GM19328 (cell line): ENCODE results near the gene COPE.
"Not testable (repeated sequence)": the region's sequence is repeated elsewhere in the genome, so short reads cannot be mapped to it uniquely, and the experiment has no call there.

Experiments
- ATAC-seq: cut with Tn5 transposase; IDR thresholded peaks from one replicate; pipeline ENCODE4 v1.9.1; 2021; ENCODE audit warnings: mild to moderate bottlenecking, moderate library complexity; ENCODE audit not compliant: unreplicated experiment

Gene COPE

GRCh38 chr19:18940769-18941627, 21.8 kb upstream of the COPE start, which contains the start of gene HOMER3:
Gene HOMER3, minus strand, starts transcription at chr19:18941217. Its CDS starts 2,235 bp downstream, at chr19:18938982.
- ATAC-seq: no peak

- no peak for ATAC-seq
Observed at GRCh38 chr19:18939922-18940768, 21.0 kb upstream of the COPE start.

- ATAC-seq: no peak
Observed at GRCh38 chr19:18939163-18939562, 20.0 kb upstream of the COPE start.

DNA sequence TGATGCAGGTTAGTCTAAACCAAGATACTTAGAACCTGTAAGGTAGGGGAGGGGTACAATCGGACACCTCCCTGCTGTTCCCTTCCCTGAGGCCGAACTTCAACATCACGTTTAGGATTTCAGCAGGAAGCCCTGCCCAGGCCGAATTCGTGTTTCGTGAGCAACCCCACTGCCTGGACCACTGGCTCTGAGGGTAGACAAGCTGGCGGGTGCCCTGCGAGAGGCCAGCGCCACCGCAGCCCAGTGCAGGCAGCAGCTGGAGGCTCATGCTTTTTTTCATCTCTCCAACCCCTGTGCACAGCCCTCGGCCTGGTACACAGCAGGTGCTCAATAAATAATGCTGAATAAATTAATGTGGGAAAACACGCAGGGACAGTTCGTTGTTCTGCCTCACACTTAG, 14.1 kb upstream of the COPE start:
- ATAC-seq: no peak

- no peak for ATAC-seq
Observed at GRCh38 chr19:18932216-18932841, 13.1 kb upstream of the COPE start.

DNA sequence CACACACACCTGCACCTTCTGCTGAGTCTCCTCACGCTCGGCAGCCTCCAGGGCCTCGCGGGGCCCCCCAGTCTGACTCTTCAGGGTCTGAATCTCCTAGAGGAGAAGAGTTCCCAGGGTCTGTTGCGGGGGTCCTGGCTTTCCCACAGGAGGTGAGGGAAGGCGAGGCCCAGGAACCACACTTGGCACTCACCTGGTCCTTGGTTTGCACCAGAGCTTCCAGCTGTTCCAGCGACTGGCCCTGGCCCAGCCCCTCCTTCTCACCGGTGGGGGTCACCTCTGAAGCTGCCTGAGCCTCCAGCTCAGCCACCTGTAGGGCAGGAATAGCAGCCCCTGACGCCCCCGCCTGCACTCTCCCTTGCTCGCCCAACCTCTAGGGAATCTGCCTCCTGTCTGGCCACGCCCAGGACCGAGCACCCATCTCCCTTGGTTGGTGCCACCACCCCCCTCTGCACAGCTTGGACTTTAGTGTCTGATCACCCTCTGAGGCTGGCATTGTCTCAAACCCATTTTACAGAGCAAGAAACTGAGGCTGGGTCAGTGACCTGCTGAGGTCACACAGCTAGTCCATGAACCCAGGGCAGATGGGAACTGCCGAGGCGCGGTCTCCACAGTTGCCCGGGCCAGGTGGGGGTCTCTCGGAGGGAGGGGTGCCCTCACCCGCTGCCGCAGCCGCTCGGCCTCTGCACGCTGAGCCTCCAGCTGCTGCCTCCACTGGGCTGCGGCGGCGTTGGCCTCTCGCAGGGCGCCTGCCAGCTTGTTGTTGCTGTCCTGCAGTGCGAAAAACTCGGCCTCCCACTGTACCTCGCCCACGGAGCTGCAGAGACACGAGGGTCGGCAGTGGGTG, 12.4 kb upstream of the COPE start:
- ATAC-seq: no peak

DNA sequence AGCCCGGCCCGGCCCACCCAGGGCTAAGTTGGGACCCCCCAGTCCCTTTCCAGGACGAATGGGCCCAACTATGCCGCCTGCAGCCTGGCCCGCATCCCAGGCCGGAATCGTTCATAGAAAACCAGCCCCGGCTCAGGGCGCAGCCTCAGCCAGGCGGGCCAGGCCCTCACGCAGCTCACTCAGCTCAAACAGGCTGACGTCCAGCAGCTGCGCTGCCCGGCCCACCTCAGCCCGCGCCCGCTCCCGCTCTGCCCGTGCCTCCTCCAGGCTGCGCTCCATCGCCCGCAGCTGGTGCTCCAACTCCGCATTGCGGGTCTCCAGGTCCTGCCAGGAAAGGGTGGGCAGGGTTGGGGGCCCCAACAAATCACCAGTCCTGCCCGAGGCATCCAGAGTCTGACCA, 10.1 kb upstream of the COPE start:
- ATAC-seq: no peak

DNA sequence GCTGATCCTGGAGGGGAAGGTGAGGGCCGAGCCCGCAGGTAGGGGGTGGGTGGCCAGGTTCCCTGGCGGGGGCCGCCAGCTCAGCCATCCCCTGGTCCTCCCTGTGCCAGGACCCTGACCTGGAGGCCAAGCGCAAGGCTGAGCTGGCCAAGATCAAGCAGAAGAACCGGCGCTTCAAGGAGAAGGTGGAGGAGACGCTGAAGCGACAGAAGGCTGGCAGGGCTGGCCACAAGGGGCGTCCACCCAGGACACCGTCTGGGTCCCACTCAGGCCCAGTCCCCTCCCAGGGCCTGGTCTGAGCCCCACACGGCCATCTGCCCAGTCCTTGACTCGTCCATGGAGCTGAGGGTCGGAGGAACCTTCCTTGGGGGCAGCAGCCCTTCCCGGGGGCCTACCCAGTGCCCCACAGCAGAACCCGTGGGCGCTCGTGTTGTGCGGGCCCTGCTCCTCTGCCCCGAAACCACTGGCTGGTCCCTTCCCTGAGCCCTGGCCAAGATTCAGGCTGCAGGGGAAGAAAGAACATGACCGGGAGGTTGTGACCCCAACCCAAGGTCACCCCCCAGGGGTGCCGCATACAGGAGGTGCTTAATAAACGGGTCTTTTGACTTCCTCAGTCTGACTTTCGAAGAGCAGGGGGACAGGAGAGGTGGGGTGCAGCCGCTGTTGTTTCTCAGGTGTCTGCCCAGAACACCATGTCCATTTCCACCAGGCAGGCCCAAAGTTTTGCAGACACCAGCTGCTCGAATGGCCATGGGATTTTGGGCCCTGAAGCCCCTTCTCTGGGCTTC, 9.0 kb upstream of the COPE start:
- no peak for ATAC-seq

- ATAC-seq: no peak
Observed at GRCh38 chr19:18924684-18925213, 5.6 kb upstream of the COPE start.

DNA sequence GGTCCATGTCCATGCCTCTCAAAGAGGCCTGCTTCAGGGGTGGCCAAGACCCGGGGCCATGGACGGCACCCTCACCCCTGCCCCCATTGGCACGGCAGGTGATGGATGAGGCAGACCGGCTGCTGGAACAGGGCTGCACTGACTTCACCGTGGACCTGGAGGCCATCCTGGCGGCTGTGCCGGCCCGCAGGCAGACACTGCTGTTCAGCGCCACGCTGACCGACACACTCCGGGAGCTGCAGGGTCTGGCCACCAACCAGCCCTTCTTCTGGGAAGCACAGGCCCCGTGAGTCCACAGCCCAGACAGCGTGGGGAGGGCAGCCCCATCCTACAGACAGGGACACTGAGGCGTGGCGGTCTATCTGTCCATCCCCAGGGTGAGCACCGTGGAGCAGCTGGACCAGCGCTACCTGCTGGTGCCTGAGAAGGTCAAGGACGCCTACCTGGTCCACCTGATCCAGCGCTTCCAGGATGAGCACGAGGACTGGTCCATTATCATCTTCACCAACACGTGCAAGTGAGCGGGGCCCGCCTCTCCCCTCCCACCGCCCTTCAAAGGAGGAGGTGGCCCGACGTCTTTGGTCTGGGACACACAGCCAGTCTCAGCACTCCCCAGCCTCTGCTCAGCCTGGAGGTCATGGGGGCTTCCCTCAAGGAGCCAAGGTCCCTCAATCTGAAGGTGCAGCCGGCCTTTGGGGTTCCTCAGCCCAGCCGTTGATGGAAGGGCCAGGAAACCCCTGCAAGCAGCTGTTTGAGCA, 3.2 kb upstream of the COPE start:
- no peak for ATAC-seq

- no peak for ATAC-seq
Observed at GRCh38 chr19:18921593-18921992, 2.4 kb upstream of the COPE start.

GRCh38 chr19:18920400-18920799, 1.2 kb upstream of the COPE start:
- no peak for ATAC-seq

DNA sequence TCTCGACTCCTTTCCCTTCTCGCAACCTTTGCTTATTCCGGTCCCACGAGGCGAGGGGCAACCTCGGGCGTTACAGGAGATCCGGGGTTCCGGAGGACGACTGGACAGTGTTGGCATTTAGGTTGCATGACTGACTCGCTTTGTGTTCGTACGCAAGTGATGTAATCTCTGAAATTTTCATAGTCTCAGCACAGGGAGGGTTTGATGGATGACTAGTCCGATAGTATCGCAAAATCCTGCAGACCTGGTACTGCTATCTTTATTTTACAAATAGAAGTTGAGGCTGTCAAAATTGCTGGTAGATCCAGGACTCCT, 670 bp upstream of the COPE start:
- peak; percentile 5 for ATAC-seq

GRCh38 chr19:18917593-18917992, 1.6 kb downstream of the COPE start:
- not testable (repeated sequence) for ATAC-seq

GRCh38 chr19:18915639-18916038, 3.5 kb downstream of the COPE start:
- ATAC-seq: no peak

DNA sequence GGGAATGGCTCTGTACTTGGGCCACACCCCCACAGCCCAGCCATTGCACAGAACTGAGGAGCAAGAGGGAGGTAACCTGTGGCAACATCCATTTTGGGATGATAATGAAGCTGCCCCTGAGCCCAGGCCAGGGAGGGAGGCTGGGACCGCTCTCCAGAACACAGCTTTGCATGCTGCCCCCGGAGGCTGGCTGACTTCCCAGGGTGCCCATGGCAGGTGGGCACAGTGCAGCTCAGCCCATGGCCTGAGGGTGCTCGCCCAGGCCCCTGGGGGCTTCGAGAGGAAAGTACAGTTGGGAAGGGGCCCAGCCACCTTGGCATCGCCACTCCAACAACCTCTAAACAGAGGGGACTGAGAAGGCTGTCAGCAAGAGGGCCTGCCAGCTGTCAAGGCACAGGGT, 5.7 kb downstream of the COPE start:
- ATAC-seq: no peak

GRCh38 chr19:18912933-18913332, 6.3 kb downstream of the COPE start:
- ATAC-seq: no peak

DNA sequence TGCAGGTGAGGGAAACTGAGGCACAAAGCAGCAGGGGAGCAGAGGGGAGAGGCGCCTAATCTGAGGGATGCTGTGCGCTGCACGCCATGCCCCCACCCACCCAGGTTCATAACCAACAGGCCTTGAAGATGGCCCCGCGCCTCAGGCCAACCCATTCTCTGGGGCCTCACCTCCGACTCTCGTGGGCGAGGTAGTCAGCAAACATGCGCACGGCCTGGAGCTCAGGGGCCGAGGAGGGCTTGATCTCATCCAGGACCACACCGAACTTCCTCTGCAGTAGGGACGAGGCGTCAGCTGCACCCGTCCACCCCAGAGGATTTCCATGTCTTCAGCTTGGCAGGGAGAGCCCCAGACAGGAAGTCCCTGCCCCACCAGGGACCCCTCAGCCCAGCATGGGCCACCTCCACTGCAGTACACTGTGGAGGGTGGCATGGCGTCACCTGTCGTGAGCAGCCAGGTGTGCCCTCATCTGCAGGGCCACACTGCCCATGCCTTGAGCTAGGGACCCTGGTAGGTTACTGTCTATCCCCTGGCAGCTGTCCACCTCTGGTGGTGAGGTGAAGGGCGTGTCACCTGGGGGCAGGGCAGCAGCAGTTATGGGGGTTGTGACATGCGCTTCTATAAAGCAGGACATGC, 8.3 kb downstream of the COPE start:
- no peak for ATAC-seq
